Loucy (cell line): ENCODE data around the gene TAS2R30.
"Not testable (repeated sequence)": the region's sequence is repeated elsewhere in the genome, so short reads cannot be mapped to it uniquely, and the experiment has no call there.

ENCODE experiments used
- H2AFZ ChIP-seq: fragments of 200-600 bp; sonication (generic); 2 replicates; pipeline ENCODE4 v1.6.0; 2016; ENCODE audit warnings: antibody characterized with exemption, mild to moderate bottlenecking, low read length, moderate library complexity
- H3F3A ChIP-seq: fragments of 200-600 bp; 2 replicates; pipeline ENCODE4 v1.6.0; 2016; ENCODE audit warnings: antibody characterized with exemption, low read depth, mild to moderate bottlenecking
- H3K27me3 ChIP-seq: fragments of 200-600 bp; sonication (generic); 2 replicates; pipeline ENCODE4 v1.6.1; 2014; ENCODE audit warnings: low read length, mild to moderate bottlenecking; ENCODE audit not compliant: insufficient read depth, poor library complexity, severe bottlenecking
- H3K36me3 ChIP-seq: fragments of 200-600 bp; sonication (generic); 2 replicates; pipeline ENCODE4 v1.6.1; 2016; ENCODE audit warnings: low read length; ENCODE audit not compliant: insufficient read depth
- H3K4me1 ChIP-seq: fragments of 200-600 bp; sonication (generic); 2 replicates; pipeline ENCODE4 v1.5.1; 2014; ENCODE audit warnings: low read length, mild to moderate bottlenecking; ENCODE audit not compliant: insufficient read depth, poor library complexity, severe bottlenecking
- H3K4me2 ChIP-seq: fragments of 200-600 bp; sonication (generic); 2 replicates; pipeline ENCODE4 v1.6.0; 2014; ENCODE audit warnings: antibody characterized with exemption, low read length, low read depth, mild to moderate bottlenecking; ENCODE audit not compliant: poor library complexity, severe bottlenecking
- H3K4me3 ChIP-seq: fragments of 200-600 bp; sonication (generic); 2 replicates; pipeline ENCODE4 v1.5.1; 2014; ENCODE audit warnings: low read length, mild to moderate bottlenecking, mixed read lengths; ENCODE audit not compliant: poor library complexity, severe bottlenecking
- H3K79me2 ChIP-seq: fragments of 200-600 bp; sonication (generic); 2 replicates; pipeline ENCODE4 v1.6.1; 2014; ENCODE audit warnings: low read length; ENCODE audit not compliant: insufficient read depth
- H3K9ac ChIP-seq: fragments of 200-600 bp; sonication (generic); 2 replicates; pipeline ENCODE4 v1.6.0; 2014; ENCODE audit warnings: mild to moderate bottlenecking, low read depth, low read length, moderate library complexity; ENCODE audit not compliant: poor library complexity, severe bottlenecking
- H3K9me2 ChIP-seq: fragments of 200-600 bp; sonication (generic); replicated peaks from 2 replicates; pipeline ENCODE4 v1.6.1; 2016; ENCODE audit warnings: low read depth, low read length, mixed read lengths
- H3K9me3 ChIP-seq: fragments of 200-600 bp; sonication (generic); 2 replicates; pipeline ENCODE4 v1.6.1; 2014; ENCODE audit warnings: mild to moderate bottlenecking, antibody characterized with exemption, low read length, low read depth; ENCODE audit not compliant: insufficient read depth
- H4K20me1 ChIP-seq: fragments of 200-600 bp; sonication (generic); 2 replicates; pipeline ENCODE4 v1.6.0; 2014; ENCODE audit warnings: antibody characterized with exemption, low read length, mild to moderate bottlenecking; ENCODE audit not compliant: insufficient read depth, poor library complexity, severe bottlenecking
- CTCF ChIP-seq: fragments of 200-600 bp; sonication (generic); conservative IDR thresholded peaks from 2 replicates; pipeline ENCODE4 v1.5.1; 2014; ENCODE audit warnings: mild to moderate bottlenecking, antibody characterized with exemption, low read length
- EZH2phosphoT487 ChIP-seq: fragments of 200-600 bp; IDR thresholded peaks from 2 replicates; pipeline ENCODE4 v1.6.1; 2018; ENCODE audit warnings: antibody characterized with exemption, mild to moderate bottlenecking, moderate library complexity, borderline replicate concordance

The TAS2R30 gene

GRCh38 chr12:11130999-11131398 is 3.4 kb downstream of the TAS2R30 start:
- Histone ChIP-seq H3K9me3 (no peaks in the 10 kb centered on the region), H3K4me1 (no peaks in the 10 kb centered on the region), H3K4me2 (no peak overlapping the region), H3K27me3 (no peaks in the 10 kb centered on the region), H3K9ac (no peak overlapping the region), H4K20me1 (no peaks in the 10 kb centered on the region), H3K36me3 (no peaks in the 10 kb centered on the region), H2AFZ (no peak overlapping the region), H3K4me3 (no peak overlapping the region), H3K9me2 (no peaks in the 10 kb centered on the region), H3F3A (no peaks in the 10 kb centered on the region), H3K79me2 (no peaks in the 10 kb centered on the region)
- TF ChIP-seq EZH2phosphoT487 (no peak), CTCF (no peak)

- H3F3A ChIP-seq = no peaks in the 10 kb centered on the region
- no peaks in the 10 kb centered on the region for H3K27me3 ChIP-seq
- TF ChIP-seq CTCF = no peak
- no peak for TF ChIP-seq EZH2phosphoT487
- no peak overlapping the region for H3K4me2 ChIP-seq
- H3K9me3 ChIP-seq = no peaks in the 10 kb centered on the region
- no peak overlapping the region for H2AFZ ChIP-seq
- H3K4me3 ChIP-seq = no peak overlapping the region
- no peaks in the 10 kb centered on the region for H3K9me2 ChIP-seq
- no peaks in the 10 kb centered on the region for H3K79me2 ChIP-seq
- no peaks in the 10 kb centered on the region for H3K36me3 ChIP-seq
- no peak overlapping the region for H3K9ac ChIP-seq
- H3K4me1 ChIP-seq = no peaks in the 10 kb centered on the region
- H4K20me1 ChIP-seq = no peaks in the 10 kb centered on the region
Observed at GRCh38 chr12:11130382-11130781, 4.1 kb downstream of the TAS2R30 start.

- not testable (repeated sequence) for H3K4me3 ChIP-seq, H3F3A ChIP-seq, H4K20me1 ChIP-seq, H3K36me3 ChIP-seq, H3K79me2 ChIP-seq, H3K4me2 ChIP-seq, H3K9me3 ChIP-seq, H2AFZ ChIP-seq, H3K4me1 ChIP-seq, H3K27me3 ChIP-seq, H3K9ac ChIP-seq, H3K9me2 ChIP-seq
Observed at GRCh38 chr12:11114130-11114529, 20.3 kb downstream of the TAS2R30 start.

- H3K4me3 ChIP-seq, H3K36me3 ChIP-seq, H2AFZ ChIP-seq, H3K4me2 ChIP-seq, H3K27me3 ChIP-seq, H3F3A ChIP-seq, H3K9me3 ChIP-seq, H3K4me1 ChIP-seq, H4K20me1 ChIP-seq, H3K9ac ChIP-seq, H3K9me2 ChIP-seq, H3K79me2 ChIP-seq: not testable (repeated sequence)
Observed at GRCh38 chr12:11111213-11111612, 23.2 kb downstream of the TAS2R30 start.
